SK-N-MC (cell line): Measurements from ENCODE around the gene BABAM2.

Source experiments
- DNase-seq: peaks from one replicate; pipeline ENCODE4 v3.0.0-alpha.2; 2011; ENCODE audit warnings: low read depth, low spot score
- H3K27ac ChIP-seq: fragments of 200-600 bp; sonication (generic); 2 replicates; pipeline ENCODE4 v1.5.1; 2016; ENCODE audit warnings: mixed run types
- H3K36me3 ChIP-seq: fragments of 200-600 bp; sonication (generic); 2 replicates; pipeline ENCODE4 v1.6.1; 2017; ENCODE audit warnings: antibody characterized with exemption, low read length, mixed read lengths; ENCODE audit not compliant: insufficient read depth
- H3K4me3 ChIP-seq: fragments of 200-600 bp; sonication (generic); 2 replicates; pipeline ENCODE4 v1.5.1; 2016
- H3K9ac ChIP-seq: fragments of 200-600 bp; sonication (generic); 2 replicates; pipeline ENCODE4 v1.8.0; 2017; ENCODE audit warnings: mixed run types, mixed read lengths; ENCODE audit not compliant: insufficient read length
- H3K9me3 ChIP-seq: fragments of 200-600 bp; sonication (generic); 2 replicates; pipeline ENCODE4 v1.6.1; 2017; ENCODE audit warnings: low read depth, mild to moderate bottlenecking, antibody characterized with exemption, low read length, moderate library complexity, mixed read lengths
- EZH2 ChIP-seq: fragments of 200-600 bp; sonication (generic); IDR thresholded peaks from one replicate; pipeline ENCODE4 v1.6.1; 2017; ENCODE audit warnings: antibody characterized with exemption
- FOXP2 ChIP-seq: optimal IDR thresholded peaks from 2 replicates; pipeline ENCODE3; 2011; ENCODE audit warnings: mild to moderate bottlenecking, moderate library complexity; ENCODE audit not compliant: insufficient read depth; ENCODE audit errors: extremely low read length, control extremely low read depth
- POLR2AphosphoS5 ChIP-seq: IDR thresholded peaks from 2 replicates; pipeline ENCODE4 v1.6.1; 2012; ENCODE audit warnings: mild to moderate bottlenecking, low read depth, low read length, borderline replicate concordance

The BABAM2 gene

DNA sequence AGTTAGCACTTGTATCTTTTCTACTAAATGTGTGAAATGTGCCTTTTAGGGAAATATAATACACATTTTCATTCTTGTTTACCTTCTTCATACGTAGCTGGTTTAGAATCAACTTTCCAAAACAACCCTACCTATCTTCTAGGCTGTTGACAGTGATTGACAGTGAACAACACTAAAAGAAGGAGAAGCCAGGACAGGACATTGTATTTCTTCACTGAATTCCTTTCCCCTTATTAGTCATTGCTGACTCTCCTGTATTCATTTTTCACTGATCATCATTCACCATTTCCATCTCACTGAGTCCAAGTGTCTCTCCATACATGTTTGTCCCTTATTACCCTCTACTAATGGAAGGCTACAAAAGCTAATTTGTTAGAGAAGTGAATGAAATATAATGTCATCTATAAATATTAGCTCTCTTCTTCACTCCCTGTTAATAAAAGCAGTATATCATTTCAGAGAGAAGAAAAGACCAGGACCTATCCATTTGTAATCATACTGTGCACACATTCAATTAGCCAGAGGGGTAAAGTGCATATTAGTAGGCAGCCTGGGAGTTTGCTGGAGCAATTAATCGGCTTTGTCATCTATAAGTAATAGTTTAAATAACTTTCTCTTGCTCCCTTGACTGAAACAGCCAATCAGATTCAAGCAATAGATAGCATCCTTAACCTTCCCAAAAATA lies 309.6 kb downstream of the BABAM2 start:
- DNase-seq, result no peak
- no peak overlapping the region for H3K27ac ChIP-seq
- H3K9me3 ChIP-seq, result no peaks in the 10 kb centered on the region
- no peak overlapping the region for H3K9ac ChIP-seq
- TF ChIP-seq POLR2AphosphoS5, result no peak
- TF ChIP-seq EZH2, result no peak
- no peak for TF ChIP-seq FOXP2
- H3K4me3 ChIP-seq, result no peak overlapping the region
- no peaks in the 10 kb centered on the region for H3K36me3 ChIP-seq

DNA sequence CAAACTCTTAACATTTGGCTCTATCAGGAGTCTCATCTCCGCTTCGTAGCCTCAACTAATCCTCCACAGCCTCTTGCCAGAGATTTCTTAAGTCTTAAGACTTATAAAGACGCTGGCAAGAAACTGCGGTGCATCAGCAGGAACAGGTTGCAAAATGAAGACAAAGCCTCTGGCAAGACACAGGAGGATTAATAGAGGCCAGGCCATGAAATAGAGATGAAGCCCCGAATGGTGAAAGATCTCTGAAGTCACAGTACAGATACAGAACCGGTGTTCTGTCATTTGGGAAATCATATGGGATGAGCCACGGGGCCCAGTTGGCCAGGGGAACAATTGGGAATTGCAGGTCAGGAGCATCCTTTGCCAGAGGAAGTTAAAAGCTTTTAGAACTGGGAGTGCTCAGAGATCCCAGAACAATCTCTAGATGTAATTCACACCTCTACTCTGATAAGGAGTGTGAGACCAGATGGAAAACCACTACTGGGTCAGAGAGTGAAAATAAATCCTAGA lies 311.2 kb downstream of the BABAM2 start:
- H3K9ac ChIP-seq, result no peak overlapping the region
- no peak overlapping the region for H3K27ac ChIP-seq
- no peak for DNase-seq
- no peak overlapping the region for H3K4me3 ChIP-seq
- no peaks in the 10 kb centered on the region for H3K36me3 ChIP-seq
- H3K9me3 ChIP-seq, result no peaks in the 10 kb centered on the region
- TF ChIP-seq POLR2AphosphoS5 (no peak), FOXP2 (no peak), EZH2 (no peak)

GRCh38 chr2:28202719-28203118 lies 312.2 kb downstream of the BABAM2 start:
- no peak overlapping the region for H3K4me3 ChIP-seq
- no peaks in the 10 kb centered on the region for H3K36me3 ChIP-seq
- no peak overlapping the region for H3K9ac ChIP-seq
- no peaks in the 10 kb centered on the region for H3K9me3 ChIP-seq
- no peak for TF ChIP-seq FOXP2
- TF ChIP-seq EZH2, result no peak
- TF ChIP-seq POLR2AphosphoS5, result no peak
- DNase-seq, result no peak
- no peak overlapping the region for H3K27ac ChIP-seq

DNA sequence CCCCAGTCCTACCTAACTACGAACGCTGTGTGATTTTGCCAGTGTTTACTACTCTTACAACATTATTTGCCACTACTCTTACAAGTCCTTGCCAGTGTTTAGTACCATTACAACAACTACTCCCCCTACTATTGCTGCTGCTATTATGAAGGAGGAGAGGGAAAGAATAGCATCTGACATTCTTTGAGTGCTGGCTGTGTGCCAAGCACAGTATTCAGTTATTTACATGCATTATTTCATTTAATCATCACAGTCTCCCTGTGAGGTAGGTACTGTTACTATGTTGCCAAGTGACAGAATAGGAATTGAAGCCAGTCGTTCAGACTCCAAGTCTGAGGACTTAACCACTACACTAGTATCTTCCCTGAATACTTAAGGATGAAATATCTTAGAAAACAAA lies 316.2 kb downstream of the BABAM2 start:
- Histone ChIP-seq H3K9me3 (no peaks in the 10 kb centered on the region), H3K27ac (no peak overlapping the region), H3K36me3 (no peaks in the 10 kb centered on the region), H3K9ac (no peak overlapping the region), H3K4me3 (no peak overlapping the region)
- TF ChIP-seq EZH2 (no peak), POLR2AphosphoS5 (no peak), FOXP2 (no peak)
- DNase-seq, result no peak

DNA sequence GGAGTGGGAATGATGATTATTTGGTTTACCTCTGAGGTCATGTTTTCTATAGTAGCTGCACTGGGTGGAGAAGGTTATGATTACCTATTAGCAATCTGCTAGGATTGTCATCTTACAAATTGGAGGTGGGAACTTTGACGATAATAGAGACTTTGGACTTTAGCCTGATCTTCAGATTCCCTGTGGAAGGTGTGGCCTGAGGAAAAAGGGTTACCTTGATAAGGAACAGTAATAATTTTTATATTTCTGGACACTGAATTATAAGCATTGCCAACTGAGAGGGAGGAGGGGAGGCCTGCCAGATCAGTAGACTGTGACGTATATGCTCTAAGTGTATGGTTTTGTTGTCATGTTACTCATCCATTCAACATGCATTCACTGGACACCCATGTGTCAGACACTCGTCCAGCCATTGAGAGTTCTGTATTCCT lies 318.7 kb downstream of the BABAM2 start:
- Histone ChIP-seq H3K9ac (no peak overlapping the region), H3K9me3 (no peaks in the 10 kb centered on the region), H3K4me3 (no peak overlapping the region), H3K27ac (no peak overlapping the region), H3K36me3 (no peaks in the 10 kb centered on the region)
- no peak for DNase-seq
- no peak for TF ChIP-seq EZH2
- TF ChIP-seq FOXP2, result no peak
- TF ChIP-seq POLR2AphosphoS5, result no peak

- Histone ChIP-seq H3K27ac (no peak overlapping the region), H3K9ac (no peak overlapping the region), H3K36me3 (no peaks in the 10 kb centered on the region), H3K9me3 (no peaks in the 10 kb centered on the region), H3K4me3 (no peak overlapping the region)
- no peak for TF ChIP-seq POLR2AphosphoS5
- no peak for TF ChIP-seq FOXP2
- TF ChIP-seq EZH2, result no peak
- no peak for DNase-seq
Measured at GRCh38 chr2:28209864-28210263, 319.3 kb downstream of the BABAM2 start.

- Histone ChIP-seq H3K36me3 (no peaks in the 10 kb centered on the region), H3K4me3 (no peak overlapping the region), H3K9ac (no peak overlapping the region), H3K9me3 (no peaks in the 10 kb centered on the region), H3K27ac (no peak overlapping the region)
- no peak for DNase-seq
- TF ChIP-seq EZH2 (no peak), FOXP2 (no peak)
Measured at GRCh38 chr2:28210535-28210934, 320.0 kb downstream of the BABAM2 start.

DNA sequence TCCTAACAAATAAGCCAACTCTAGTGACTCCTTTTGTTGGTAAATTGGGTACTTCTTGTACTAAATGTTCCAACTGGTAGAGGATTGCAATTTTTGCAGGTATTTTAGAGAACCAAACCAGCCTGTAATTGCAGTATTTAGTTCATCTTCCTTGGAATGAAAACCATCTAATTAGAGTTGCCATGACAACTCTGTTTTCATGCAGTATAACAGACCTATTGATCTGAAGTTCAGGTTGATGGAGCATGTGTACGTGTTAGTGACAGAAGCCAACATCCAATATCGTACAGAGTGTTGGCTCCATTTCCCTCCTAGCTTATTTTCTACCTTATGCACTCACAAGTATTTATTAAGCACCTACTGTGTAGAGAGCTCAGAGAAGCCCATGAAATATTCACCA lies 325.8 kb downstream of the BABAM2 start:
- H3K9me3 ChIP-seq, result no peaks in the 10 kb centered on the region
- no peak overlapping the region for H3K9ac ChIP-seq
- no peaks in the 10 kb centered on the region for H3K36me3 ChIP-seq
- TF ChIP-seq POLR2AphosphoS5, result no peak
- TF ChIP-seq EZH2, result no peak
- TF ChIP-seq FOXP2, result no peak
- DNase-seq, result no peak
- H3K27ac ChIP-seq, result no peak overlapping the region
- no peak overlapping the region for H3K4me3 ChIP-seq

GRCh38 chr2:28217042-28217740 lies 326.7 kb downstream of the BABAM2 start:
- Histone ChIP-seq H3K36me3 (no peaks in the 10 kb centered on the region), H3K27ac (no peak overlapping the region), H3K4me3 (no peak overlapping the region), H3K9ac (no peak overlapping the region), H3K9me3 (no peaks in the 10 kb centered on the region)
- DNase-seq, result no peak
- TF ChIP-seq FOXP2 (no peak), EZH2 (no peak), POLR2AphosphoS5 (no peak)
